Measurements from ENCODE around the gene STAM. TPM values are rescaled to one million over a fixed set of nuclear protein-coding genes. Genes with fewer than 3 reads are reported as not detected.
"Not testable (repeated sequence)": the region's sequence is repeated elsewhere in the genome, so short reads cannot be mapped to it uniquely, and the experiment has no call there.

Gene STAM
- total and polyA plus RNA-seq, 9 of the 15 experiments (the other 6 are each of a cell fraction or from before 2014, with no cell fraction given): 13.8 to 33.5 (median 26.4) TPM

GRCh38 chr10:17713758-17714157 is 69.8 kb downstream of the STAM start:
- H3K9ac ChIP-seq (ENCODE audit: insufficient read depth in 1 of 2, low read depth in 2 of 2, low read length in 2 of 2): no peak overlapping the region
- WGBS (ENCODE audit: insufficient coverage, low coverage, missing lambda C conversion rate): 89% methylated on average over 4 of the region's 10 CpGs
- FAIRE-seq (no peak), DNase-seq (ENCODE audit: extremely low read depth in 1 of 4, low spot score in 3 of 4) (no peak), ATAC-seq (no peak)
- H3K27ac ChIP-seq (ENCODE audit: extremely low read depth, low read depth, low read length): no peak overlapping the region
- H3K27me3 ChIP-seq (ENCODE audit: control insufficient read depth in 2 of 2, insufficient read depth in 2 of 2, low read length in 2 of 2): no peaks in the 10 kb centered on the region
- in situ Hi-C loops (cut with MboI) (no loop called here), intact Hi-C loops (cut with micrococcal nuclease) (no loop called here)
- POLR2A ChIA-PET: no interaction called here
- H3K9me1 ChIP-seq (ENCODE audit: control insufficient read depth, insufficient read depth, low read length): no peaks in the 10 kb centered on the region
- no peaks in the 10 kb centered on the region for H3K9me3 ChIP-seq (replicated peaks; ENCODE audit: control insufficient read depth, insufficient read depth, low read depth, low read length)
- no peak overlapping the region for H3K4me2 ChIP-seq (ENCODE audit: insufficient read depth, low read length)
- H3K79me2 ChIP-seq (ENCODE audit: control insufficient read depth, insufficient read depth, low read length): no peaks in the 10 kb centered on the region
- H2AFZ ChIP-seq (ENCODE audit: low read depth, low read length): no peak overlapping the region
- no peak overlapping the region for H3K4me3 ChIP-seq
- TF ChIP-seq BRD4 (IDR thresholded peaks at IDR 0.05) (no peak), ZNF121 (CRISPR knock-in tag; conservative IDR thresholded peaks at IDR 0.05) (no peak), KDM1A (IDR thresholded peaks at IDR 0.05) (no peak), CREBBP (IDR thresholded peaks at IDR 0.05; ENCODE audit: low read depth, low read length) (no peak), ZNF77 (CRISPR knock-in tag; IDR thresholded peaks at IDR 0.05) (no peak)
- CTCF ChIA-PET (ENCODE audit: low intra/inter-chr PET ratio): no interaction called here
- peaks cover 56% of the 10 kb centered on the region; the same call in 2 of the 3 replicates for H3K36me3 ChIP-seq (ENCODE audit: control insufficient read depth, insufficient read depth, low read length)
- BruUV-seq (replicated peaks): no TSS peak
- H4K20me1 ChIP-seq (replicated peaks; ENCODE audit: control insufficient read depth, insufficient read depth, low read length): no peaks in the 10 kb centered on the region
- no peaks in the 10 kb centered on the region for H3K4me1 ChIP-seq (replicated peaks in 1 of 2; ENCODE audit: control insufficient read depth in 2 of 2, insufficient read depth in 2 of 2, low read length in 2 of 2)

GRCh38 chr10:17716161-17716560 is 72.2 kb downstream of the STAM start:
- no peak for ATAC-seq
- Histone ChIP-seq H3K4me1 (replicated peaks in 1 of 2; ENCODE audit: control insufficient read depth in 2 of 2, insufficient read depth in 2 of 2, low read length in 2 of 2) (no peaks in the 10 kb centered on the region), H3K27ac (ENCODE audit: extremely low read depth, low read depth, low read length) (no peak overlapping the region), H2AFZ (ENCODE audit: low read depth, low read length) (no peak overlapping the region), H3K4me3 (no peak overlapping the region), H3K36me3 (ENCODE audit: control insufficient read depth, insufficient read depth, low read length) (peaks cover 40% of the 10 kb centered on the region; the same call in 2 of the 3 replicates), H3K4me2 (ENCODE audit: insufficient read depth, low read length) (no peak overlapping the region), H3K9ac (ENCODE audit: insufficient read depth in 1 of 2, low read depth in 2 of 2, low read length in 2 of 2) (no peak overlapping the region), H3K9me1 (ENCODE audit: control insufficient read depth, insufficient read depth, low read length) (no peaks in the 10 kb centered on the region), H3K9me3 (replicated peaks; ENCODE audit: control insufficient read depth, insufficient read depth, low read depth, low read length) (no peaks in the 10 kb centered on the region), H4K20me1 (replicated peaks; ENCODE audit: control insufficient read depth, insufficient read depth, low read length) (no peaks in the 10 kb centered on the region), H3K79me2 (ENCODE audit: control insufficient read depth, insufficient read depth, low read length) (no peaks in the 10 kb centered on the region), H3K27me3 (ENCODE audit: control insufficient read depth in 2 of 2, insufficient read depth in 2 of 2, low read length in 2 of 2) (no peaks in the 10 kb centered on the region)
- no peak for DNase-seq (ENCODE audit: extremely low read depth in 1 of 4, low spot score in 3 of 4)
- intact Hi-C loops (cut with micrococcal nuclease): no loop called here
- ChIA-PET CTCF (ENCODE audit: low intra/inter-chr PET ratio) (interaction anchor here (0.6 kb wide), 1 partner anchor 20 kb away, joined by 3 read pairs; no protein-coding TSS in a partner anchor), POLR2A (no interaction called here)
- FAIRE-seq: no peak
- 92% methylated on average over 4 of the region's 4 CpGs for WGBS (ENCODE audit: insufficient coverage, low coverage, missing lambda C conversion rate)
- in situ Hi-C loops (cut with MboI): no loop called here
- TF ChIP-seq XRCC5 (IDR thresholded peaks at IDR 0.05; ENCODE audit: low read depth, low read length) (no peak), KDM1A (IDR thresholded peaks at IDR 0.05) (peak; percentile 69 to 71; a peak in 3 of 4 replicates)
- BruUV-seq (replicated peaks): no TSS peak

- H3K9me3 ChIP-seq (replicated peaks; ENCODE audit: control insufficient read depth, insufficient read depth, low read depth, low read length); H3K4me3 ChIP-seq; H3K27ac ChIP-seq (ENCODE audit: extremely low read depth, low read depth, low read length); intact Hi-C loops (cut with micrococcal nuclease); CTCF ChIA-PET (ENCODE audit: low intra/inter-chr PET ratio); H3K27me3 ChIP-seq (ENCODE audit: control insufficient read depth in 2 of 2, insufficient read depth in 2 of 2, low read length in 2 of 2); H3K79me2 ChIP-seq (ENCODE audit: control insufficient read depth, insufficient read depth, low read length); BruUV-seq (replicated peaks); H2AFZ ChIP-seq (ENCODE audit: low read depth, low read length); ATAC-seq; FAIRE-seq; POLR2A ChIA-PET; H3K4me1 ChIP-seq (replicated peaks in 1 of 2; ENCODE audit: control insufficient read depth in 2 of 2, insufficient read depth in 2 of 2, low read length in 2 of 2); H3K9ac ChIP-seq (ENCODE audit: insufficient read depth in 1 of 2, low read depth in 2 of 2, low read length in 2 of 2); DNase-seq (ENCODE audit: extremely low read depth in 1 of 4, low spot score in 3 of 4); in situ Hi-C loops (cut with MboI); H3K9me1 ChIP-seq (ENCODE audit: control insufficient read depth, insufficient read depth, low read length); H4K20me1 ChIP-seq (replicated peaks; ENCODE audit: control insufficient read depth, insufficient read depth, low read length); H3K36me3 ChIP-seq (ENCODE audit: control insufficient read depth, insufficient read depth, low read length); H3K4me2 ChIP-seq (ENCODE audit: insufficient read depth, low read length): not testable (repeated sequence)
- WGBS (ENCODE audit: insufficient coverage, low coverage, missing lambda C conversion rate): 95% methylated on average over 19 of the region's 25 CpGs
These were observed 78.5 kb downstream of the STAM start for GRCh38 chr10:17722317-17723014.
